SK-N-SH treated with all-trans-retinoic acid at 6 μM for 48 hours (cell line): ENCODE data around the gene OR2B6.
"Not testable (repeated sequence)": the region's sequence is repeated elsewhere in the genome, so short reads cannot be mapped to it uniquely, and the experiment has no call there.

Experiments
- ATAC-seq: fragments of 200-7000 bp; cut with Tn5 transposase; 3 replicates; pipeline ENCODE4 v1.9.1; 2020; ENCODE audit warnings: mild to moderate bottlenecking, moderate library complexity
- ARNTL ChIP-seq: fragments of 450-650 bp; formaldehyde crosslinking; IDR thresholded peaks from 2 replicates; pipeline ENCODE4 v1.5.0; 2020; ENCODE audit warnings: low read depth, mild to moderate bottlenecking, moderate library complexity, borderline replicate concordance
- BACH2 ChIP-seq: fragments of 250-450 bp; sonication (Bioruptor Pico); IDR thresholded peaks from 2 replicates; pipeline ENCODE4 v1.9.0; 2021; ENCODE audit warnings: mild to moderate bottlenecking, borderline replicate concordance
- CSDC2 ChIP-seq: fragments of 250-450 bp; sonication (Bioruptor Pico); IDR thresholded peaks from 2 replicates; pipeline ENCODE4 v1.5.0; 2020; ENCODE audit warnings: mild to moderate bottlenecking, moderate library complexity
- GLIS3 ChIP-seq: fragments of 250-450 bp; sonication (Bioruptor Pico); IDR thresholded peaks from 2 replicates; pipeline ENCODE4 v1.5.0; 2020; ENCODE audit warnings: mild to moderate bottlenecking, moderate library complexity
- ISL1 ChIP-seq: fragments of 250-450 bp; sonication (Bioruptor Pico); IDR thresholded peaks from 2 replicates; pipeline ENCODE4 v2.1.2; 2022; ENCODE audit warnings: mild to moderate bottlenecking, moderate library complexity
- PATZ1 ChIP-seq: fragments of 250-450 bp; sonication (Bioruptor Pico); IDR thresholded peaks from 2 replicates; pipeline ENCODE4 v1.8.0; 2020; ENCODE audit warnings: mild to moderate bottlenecking, moderate library complexity, borderline replicate concordance
- POU6F1 ChIP-seq: fragments of 250-450 bp; sonication (Bioruptor Pico); IDR thresholded peaks from 2 replicates; pipeline ENCODE4 v1.8.0; 2021; ENCODE audit warnings: low read depth, mild to moderate bottlenecking, moderate library complexity, borderline replicate concordance
- RARB ChIP-seq: fragments of 250-450 bp; sonication (Bioruptor Pico); IDR thresholded peaks from 2 replicates; pipeline ENCODE4 v1.8.0; 2021; ENCODE audit warnings: mild to moderate bottlenecking, moderate library complexity
- SNAI2 ChIP-seq: fragments of 250-450 bp; sonication (Bioruptor Pico); IDR thresholded peaks from 2 replicates; pipeline ENCODE4 v1.5.0; 2020; ENCODE audit warnings: mild to moderate bottlenecking, moderate library complexity
- TCF4 ChIP-seq: fragments of 250-450 bp; sonication (Bioruptor Pico); IDR thresholded peaks from 2 replicates; pipeline ENCODE4 v1.8.0; 2021; ENCODE audit warnings: mild to moderate bottlenecking, moderate library complexity, borderline replicate concordance
- TOX ChIP-seq: fragments of 250-450 bp; sonication (Bioruptor Pico); IDR thresholded peaks from 2 replicates; pipeline ENCODE4 v1.8.0; 2021; ENCODE audit warnings: mild to moderate bottlenecking, moderate library complexity, borderline replicate concordance
- TSHZ2 ChIP-seq: fragments of 250-450 bp; sonication (Bioruptor Pico); IDR thresholded peaks from 2 replicates; pipeline ENCODE4 v1.5.0; 2020; ENCODE audit warnings: mild to moderate bottlenecking, moderate library complexity
- ZC3H10 ChIP-seq: fragments of 250-450 bp; sonication (Bioruptor Pico); IDR thresholded peaks from 2 replicates; pipeline ENCODE4 v1.5.1; 2021; ENCODE audit warnings: mild to moderate bottlenecking, moderate library complexity
- ZFP3 ChIP-seq: fragments of 250-450 bp; sonication (Bioruptor Pico); IDR thresholded peaks from 2 replicates; pipeline ENCODE4 v1.5.0; 2020; ENCODE audit warnings: mild to moderate bottlenecking, moderate library complexity
- ZFP30 ChIP-seq: fragments of 450-650 bp; formaldehyde crosslinking; IDR thresholded peaks from 2 replicates; pipeline ENCODE4 v1.5.0; 2022; ENCODE audit warnings: mild to moderate bottlenecking, moderate library complexity
- ZNF70 ChIP-seq: fragments of 450-650 bp; formaldehyde crosslinking; IDR thresholded peaks from 2 replicates; pipeline ENCODE4 v1.5.0; 2020; ENCODE audit warnings: mild to moderate bottlenecking, moderate library complexity
- ZNF8 ChIP-seq: fragments of 450-650 bp; formaldehyde crosslinking; IDR thresholded peaks from 2 replicates; pipeline ENCODE4 v1.5.0; 2020; ENCODE audit warnings: mild to moderate bottlenecking, moderate library complexity

The OR2B6 gene

GRCh38 chr6:27922949-27923348, 34.1 kb upstream of the OR2B6 start:
- ATAC-seq: no peak
- TF ChIP-seq ZFP3 (no peak), ZNF70 (CRISPR knock-in tag) (no peak), SNAI2 (CRISPR knock-in tag) (no peak), BACH2 (CRISPR knock-in tag) (no peak), TOX (no peak), GLIS3 (CRISPR knock-in tag) (no peak), ZNF8 (no peak), ISL1 (no peak), PATZ1 (no peak), ARNTL (CRISPR knock-in tag) (no peak), POU6F1 (CRISPR knock-in tag) (no peak), TSHZ2 (no peak), CSDC2 (no peak), TCF4 (CRISPR knock-in tag) (no peak), ZC3H10 (CRISPR knock-in tag) (no peak), ZFP30 (CRISPR knock-in tag) (no peak), RARB (CRISPR knock-in tag) (no peak)

DNA sequence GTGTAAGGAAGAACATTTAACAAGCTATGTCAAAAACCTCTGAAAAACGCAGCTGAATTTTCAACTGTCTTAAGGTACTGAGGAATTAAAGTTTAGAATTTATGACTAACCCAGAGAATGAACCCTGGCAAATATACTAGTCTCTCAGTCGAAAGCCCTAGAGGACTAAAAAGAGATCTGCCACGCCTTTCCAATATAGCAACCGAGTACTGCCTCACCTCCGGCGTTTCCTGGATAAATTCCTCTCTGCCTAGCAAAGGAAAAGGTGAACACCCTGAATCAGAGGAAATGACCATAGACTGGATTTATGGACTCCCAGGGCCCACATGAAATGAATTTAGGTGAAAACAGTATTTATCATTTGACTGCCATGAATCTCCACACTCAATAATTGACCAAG, 32.9 kb upstream of the OR2B6 start:
- TF ChIP-seq TCF4 (CRISPR knock-in tag): no peak
- no peak for TF ChIP-seq TSHZ2
- no peak for TF ChIP-seq ARNTL (CRISPR knock-in tag)
- no peak for TF ChIP-seq GLIS3 (CRISPR knock-in tag)
- no peak for TF ChIP-seq BACH2 (CRISPR knock-in tag)

GRCh38 chr6:27928041-27928440, 29.0 kb upstream of the OR2B6 start:
- ATAC-seq: not testable (repeated sequence)

More for the DNA sequence above, 32.9 kb upstream of the OR2B6 start:
- ATAC-seq: no peak

GRCh38 chr6:27929930-27930329, 27.1 kb upstream of the OR2B6 start:
- not testable (repeated sequence) for ATAC-seq

GRCh38 chr6:27931209-27931608, 25.8 kb upstream of the OR2B6 start:
- no peak for TF ChIP-seq ZFP30 (CRISPR knock-in tag)
- TF ChIP-seq TCF4 (CRISPR knock-in tag): no peak
- TF ChIP-seq POU6F1 (CRISPR knock-in tag): no peak
- no peak for TF ChIP-seq TOX
- TF ChIP-seq, all 23 proteins: peak for 0
- no peak for ATAC-seq
